ENCODE measurements around the gene OPCML. TPM values are rescaled to one million over a fixed set of nuclear protein-coding genes. Genes with fewer than 3 reads are reported as not detected.

Gene OPCML
- total and polyA plus RNA-seq, 4 donors = under 0.01 to 0.01 TPM; not detected in 2

DNA sequence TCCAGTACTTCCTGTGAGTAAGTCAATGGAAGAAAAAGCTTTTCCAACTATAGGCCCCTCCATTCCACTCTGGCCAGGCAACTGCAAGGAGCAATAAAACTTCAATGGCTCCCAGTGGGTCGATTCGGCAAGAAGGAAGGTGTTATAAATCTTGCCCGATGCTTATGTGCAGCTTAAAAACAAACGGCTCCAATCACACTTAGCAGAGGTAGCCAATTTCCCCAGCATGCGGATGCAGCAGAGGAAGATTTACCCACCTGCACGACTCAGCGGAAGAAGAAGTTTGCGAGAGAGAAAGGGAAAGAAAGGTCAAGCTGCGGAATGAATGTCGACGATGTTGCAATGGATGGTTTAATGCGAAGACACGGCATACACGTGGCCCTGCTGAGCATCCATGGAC lies 141.5 kb downstream of the OPCML start (continued):
- TF ChIP-seq CTCF (IDR thresholded peaks at IDR 0.05; ENCODE audit: low read depth, low read length, missing input control) (no peak), JUND (IDR thresholded peaks at IDR 0.05) (no peak), RXRA (IDR thresholded peaks at IDR 0.05) (no peak), HNF4A (conservative IDR thresholded peaks at IDR 0.05) (no peak), EGR1 (IDR thresholded peaks at IDR 0.05; ENCODE audit: low read depth in 2 of 2) (no peak), YY1 (IDR thresholded peaks at IDR 0.05) (no peak), NR2F2 (IDR thresholded peaks at IDR 0.05) (no peak), RAD21 (IDR thresholded peaks at IDR 0.05) (no peak)
- TF ChIP-seq, protein P1, sequence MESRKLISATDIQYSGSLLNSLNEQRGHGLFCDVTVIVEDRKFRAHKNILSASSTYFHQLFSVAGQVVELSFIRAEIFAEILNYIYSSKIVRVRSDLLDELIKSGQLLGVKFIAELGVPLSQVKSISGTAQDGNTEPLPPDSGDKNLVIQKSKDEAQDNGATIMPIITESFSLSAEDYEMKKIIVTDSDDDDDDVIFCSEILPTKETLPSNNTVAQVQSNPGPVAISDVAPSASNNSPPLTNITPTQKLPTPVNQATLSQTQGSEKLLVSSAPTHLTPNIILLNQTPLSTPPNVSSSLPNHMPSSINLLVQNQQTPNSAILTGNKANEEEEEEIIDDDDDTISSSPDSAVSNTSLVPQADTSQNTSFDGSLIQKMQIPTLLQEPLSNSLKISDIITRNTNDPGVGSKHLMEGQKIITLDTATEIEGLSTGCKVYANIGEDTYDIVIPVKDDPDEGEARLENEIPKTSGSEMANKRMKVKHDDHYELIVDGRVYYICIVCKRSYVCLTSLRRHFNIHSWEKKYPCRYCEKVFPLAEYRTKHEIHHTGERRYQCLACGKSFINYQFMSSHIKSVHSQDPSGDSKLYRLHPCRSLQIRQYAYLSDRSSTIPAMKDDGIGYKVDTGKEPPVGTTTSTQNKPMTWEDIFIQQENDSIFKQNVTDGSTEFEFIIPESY (IDR thresholded peaks at IDR 0.05) = no peak

DNA sequence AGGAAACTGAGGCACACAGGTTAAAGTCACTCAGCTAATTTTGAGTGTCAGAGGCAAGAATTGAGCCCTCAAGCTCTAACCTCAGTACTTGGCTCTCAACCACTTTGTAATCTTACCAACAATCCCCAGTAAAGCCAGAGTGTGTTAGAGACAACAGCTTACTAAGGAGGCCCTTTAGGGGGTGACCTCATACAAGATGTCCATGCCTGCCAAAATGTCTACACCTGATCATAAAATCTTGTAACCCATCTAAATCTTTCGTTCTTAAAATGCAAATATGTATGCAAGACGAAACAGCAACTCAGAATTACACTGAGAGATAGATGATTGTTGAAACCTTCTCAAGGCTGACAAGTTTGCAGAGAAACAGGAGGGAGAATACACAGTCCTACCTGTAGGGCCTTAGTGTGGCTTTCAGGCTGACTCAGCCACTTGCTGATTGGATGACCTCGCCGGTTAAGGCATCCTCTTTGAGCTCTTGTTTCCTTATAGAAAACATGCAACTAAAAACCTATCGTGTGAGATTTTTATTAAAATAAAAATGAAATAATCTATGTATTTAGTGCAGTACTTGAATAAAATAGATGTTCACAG lies 143.2 kb downstream of the OPCML start:
- 77% methylated on average over 5 of the region's 5 CpGs for WGBS
- no peaks in the 10 kb centered on the region for H3K27me3 ChIP-seq (ENCODE audit: control insufficient read depth in 4 of 4, insufficient read depth in 4 of 4, low read length in 3 of 4)
- no peak for DNase-seq (ENCODE audit: low spot score)
- H3K4me3 ChIP-seq (ENCODE audit: low read depth in 1 of 3, low read length in 3 of 3) = no peak overlapping the region
- no peaks in the 10 kb centered on the region for H3K4me1 ChIP-seq (ENCODE audit: control insufficient read depth in 4 of 4, insufficient read depth in 4 of 4, low read length in 3 of 4)
- TF ChIP-seq SP1 (IDR thresholded peaks at IDR 0.05) (no peak), HNF4G (IDR thresholded peaks at IDR 0.05) (no peak), MAX (IDR thresholded peaks at IDR 0.05) (no peak), CTCF (IDR thresholded peaks at IDR 0.05; ENCODE audit: low read depth, low read length, missing input control) (no peak), EGR1 (IDR thresholded peaks at IDR 0.05; ENCODE audit: low read depth in 2 of 2) (no peak), HNF4A (conservative IDR thresholded peaks at IDR 0.05) (no peak)
- TF ChIP-seq, protein P2, sequence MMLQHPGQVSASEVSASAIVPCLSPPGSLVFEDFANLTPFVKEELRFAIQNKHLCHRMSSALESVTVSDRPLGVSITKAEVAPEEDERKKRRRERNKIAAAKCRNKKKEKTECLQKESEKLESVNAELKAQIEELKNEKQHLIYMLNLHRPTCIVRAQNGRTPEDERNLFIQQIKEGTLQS (IDR thresholded peaks at IDR 0.05) = no peak
- TF ChIP-seq, protein P3, sequence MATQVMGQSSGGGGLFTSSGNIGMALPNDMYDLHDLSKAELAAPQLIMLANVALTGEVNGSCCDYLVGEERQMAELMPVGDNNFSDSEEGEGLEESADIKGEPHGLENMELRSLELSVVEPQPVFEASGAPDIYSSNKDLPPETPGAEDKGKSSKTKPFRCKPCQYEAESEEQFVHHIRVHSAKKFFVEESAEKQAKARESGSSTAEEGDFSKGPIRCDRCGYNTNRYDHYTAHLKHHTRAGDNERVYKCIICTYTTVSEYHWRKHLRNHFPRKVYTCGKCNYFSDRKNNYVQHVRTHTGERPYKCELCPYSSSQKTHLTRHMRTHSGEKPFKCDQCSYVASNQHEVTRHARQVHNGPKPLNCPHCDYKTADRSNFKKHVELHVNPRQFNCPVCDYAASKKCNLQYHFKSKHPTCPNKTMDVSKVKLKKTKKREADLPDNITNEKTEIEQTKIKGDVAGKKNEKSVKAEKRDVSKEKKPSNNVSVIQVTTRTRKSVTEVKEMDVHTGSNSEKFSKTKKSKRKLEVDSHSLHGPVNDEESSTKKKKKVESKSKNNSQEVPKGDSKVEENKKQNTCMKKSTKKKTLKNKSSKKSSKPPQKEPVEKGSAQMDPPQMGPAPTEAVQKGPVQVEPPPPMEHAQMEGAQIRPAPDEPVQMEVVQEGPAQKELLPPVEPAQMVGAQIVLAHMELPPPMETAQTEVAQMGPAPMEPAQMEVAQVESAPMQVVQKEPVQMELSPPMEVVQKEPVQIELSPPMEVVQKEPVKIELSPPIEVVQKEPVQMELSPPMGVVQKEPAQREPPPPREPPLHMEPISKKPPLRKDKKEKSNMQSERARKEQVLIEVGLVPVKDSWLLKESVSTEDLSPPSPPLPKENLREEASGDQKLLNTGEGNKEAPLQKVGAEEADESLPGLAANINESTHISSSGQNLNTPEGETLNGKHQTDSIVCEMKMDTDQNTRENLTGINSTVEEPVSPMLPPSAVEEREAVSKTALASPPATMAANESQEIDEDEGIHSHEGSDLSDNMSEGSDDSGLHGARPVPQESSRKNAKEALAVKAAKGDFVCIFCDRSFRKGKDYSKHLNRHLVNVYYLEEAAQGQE (IDR thresholded peaks at IDR 0.05) = no peak
- no peaks in the 10 kb centered on the region for H3K36me3 ChIP-seq (ENCODE audit: control insufficient read depth in 4 of 4, insufficient read depth in 3 of 4, low read depth in 1 of 4, low read length in 3 of 4)
- no peak overlapping the region for H3K9ac ChIP-seq (ENCODE audit: low read depth in 1 of 2, low read length in 2 of 2)
- H3K9me3 ChIP-seq (ENCODE audit: control insufficient read depth in 4 of 4, low read length in 3 of 4) = peaks cover 0 to 3% (median 0%) of the 10 kb centered on the region in 4 donors
- H3K27ac ChIP-seq (ENCODE audit: low read depth in 1 of 2, low read length in 2 of 2) = no peak overlapping the region
